NOMO-1 treated with DMSO at 0.1 percent for 48 hours (cell line): ENCODE measurements around the gene C3orf18.

ENCODE experiments used
- DNase-seq: peaks from one replicate; lab custom pipeline; 2025; ENCODE audit not compliant: unreplicated experiment; lab: John Stamatoyannopoulos, UW

C3orf18 gene

DNA sequence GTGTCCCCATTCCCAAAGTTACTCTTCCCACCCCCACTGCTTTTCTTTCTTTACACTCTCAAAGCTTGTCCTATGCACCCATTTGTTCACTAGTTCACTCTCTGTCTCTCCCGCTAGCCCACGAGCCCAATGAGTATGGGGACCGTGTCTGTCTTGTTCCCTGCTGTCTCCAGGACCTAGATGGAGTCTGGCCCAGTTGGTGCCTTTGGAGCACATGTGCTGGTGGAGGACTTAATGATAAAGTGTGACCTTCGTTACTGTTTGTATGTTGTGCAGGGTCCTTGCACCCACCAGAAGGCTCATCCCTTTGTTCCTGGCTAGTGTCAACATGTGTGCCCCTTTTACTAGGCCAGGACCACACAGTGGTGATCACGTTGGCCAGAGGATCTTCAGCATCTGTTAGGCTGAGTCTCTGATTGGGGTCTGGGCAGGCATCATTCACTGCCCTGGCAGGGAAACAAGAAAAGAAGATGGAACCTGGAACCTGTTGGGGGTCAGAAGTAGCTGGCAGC lies 36.6 kb upstream of the C3orf18 start:
- DNase-seq: no peak

DNA sequence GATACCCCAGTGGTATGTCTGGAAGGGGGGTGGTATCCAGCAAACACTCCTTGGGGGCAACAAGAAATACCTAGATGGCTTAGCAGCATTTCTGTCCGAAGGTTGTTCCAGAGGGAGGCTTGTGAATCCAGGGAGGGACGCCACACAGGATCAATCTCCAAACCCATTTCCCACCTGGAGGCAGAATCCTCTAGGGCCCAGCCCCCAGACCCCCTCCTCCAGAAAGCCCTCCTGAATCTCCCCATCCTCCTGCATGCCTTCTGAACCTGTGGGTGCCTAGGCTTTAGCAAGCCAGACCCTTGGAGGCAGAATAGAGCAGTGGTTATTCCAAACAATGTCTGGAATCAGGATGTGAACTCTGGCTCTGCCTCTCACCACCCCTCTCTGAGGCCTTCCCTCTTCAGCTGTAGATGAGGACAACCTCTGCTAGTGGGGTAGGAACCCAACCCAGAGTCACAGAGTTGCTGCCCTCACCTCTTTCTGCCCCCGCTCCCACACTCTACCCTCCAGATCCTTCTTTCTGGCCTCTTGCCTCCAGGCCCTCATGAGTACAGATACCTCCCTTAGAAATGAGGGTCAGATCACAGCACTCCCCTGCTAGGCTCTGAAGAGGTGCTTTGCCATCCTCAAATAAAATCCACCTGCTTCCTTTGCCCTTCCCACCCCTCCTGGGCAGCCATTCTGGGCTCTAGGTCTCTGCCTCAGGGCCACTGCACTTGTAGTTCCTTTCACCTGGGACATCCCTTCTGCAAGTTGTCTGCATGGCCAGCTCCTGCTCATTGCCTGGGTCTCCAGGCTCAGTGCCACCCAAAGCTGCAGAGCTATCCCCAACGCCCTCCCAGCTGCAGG lies 35.9 kb upstream of the C3orf18 start:
- no peak for DNase-seq

DNA sequence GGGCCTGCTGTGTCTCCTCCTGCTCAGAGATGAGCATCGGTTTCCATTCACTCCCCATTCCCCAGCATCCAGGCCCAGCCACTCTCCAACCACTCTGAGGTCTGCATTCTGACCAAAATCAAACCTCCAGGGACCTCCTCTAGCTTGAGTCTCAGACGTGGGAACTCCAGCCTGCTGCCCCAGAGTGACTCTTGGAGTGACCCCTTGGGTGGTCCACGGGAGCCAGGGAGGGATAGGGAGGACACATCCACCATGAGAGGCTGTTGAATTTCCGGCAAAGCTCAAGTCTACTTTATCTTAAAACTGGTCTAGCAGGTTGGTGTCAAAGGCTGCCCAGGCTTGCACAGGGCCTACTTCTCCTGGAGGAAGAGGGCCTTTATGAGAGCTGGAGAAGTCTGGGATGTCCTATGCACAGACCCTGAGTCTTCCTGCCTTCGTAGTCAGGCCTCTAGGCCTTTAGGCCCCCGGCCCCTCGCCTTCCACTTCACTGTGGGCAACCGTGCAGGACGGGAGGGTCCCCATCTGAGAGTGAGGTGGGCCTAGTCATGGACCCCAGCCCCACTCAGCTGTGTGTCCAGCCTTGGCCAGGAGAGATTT lies 35.1 kb upstream of the C3orf18 start:
- DNase-seq: no peak

DNA sequence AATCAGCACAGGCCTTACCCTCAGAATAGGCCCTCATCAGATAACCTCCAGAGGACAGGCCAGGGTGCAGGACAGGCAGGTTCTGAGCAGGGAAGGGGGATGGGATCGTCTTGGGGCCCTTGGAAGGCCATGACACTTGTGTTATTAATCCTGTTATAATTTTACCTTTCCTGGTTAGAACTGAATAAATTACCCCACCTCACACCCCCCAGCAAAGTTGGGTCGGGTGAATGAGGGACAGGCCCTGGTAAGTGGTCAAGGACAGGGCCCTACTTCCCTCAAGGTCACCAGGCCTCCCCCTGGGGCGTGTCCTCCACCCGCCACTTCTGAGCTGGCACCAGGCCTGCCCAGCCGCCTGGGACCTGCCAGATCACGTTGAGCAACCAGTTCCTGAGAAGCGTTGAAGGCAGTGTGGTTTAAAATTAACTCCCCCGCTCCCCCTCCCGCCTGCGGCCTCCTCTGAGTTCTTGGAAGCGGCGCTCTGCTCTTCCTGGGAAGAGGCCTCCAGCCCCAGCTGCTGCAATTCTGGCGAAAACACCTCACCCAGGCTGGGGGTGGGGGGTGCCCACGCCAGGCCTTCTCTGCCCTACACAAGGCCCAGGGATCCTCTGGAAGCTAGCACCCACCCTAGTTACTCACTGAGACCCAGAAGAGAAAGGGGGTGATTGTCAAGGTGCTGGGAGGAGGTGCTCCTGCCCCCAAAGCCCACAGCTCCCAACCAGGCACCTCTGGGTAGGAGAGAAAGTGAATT lies 33.5 kb upstream of the C3orf18 start:
- DNase-seq: peak; percentile 94

DNA sequence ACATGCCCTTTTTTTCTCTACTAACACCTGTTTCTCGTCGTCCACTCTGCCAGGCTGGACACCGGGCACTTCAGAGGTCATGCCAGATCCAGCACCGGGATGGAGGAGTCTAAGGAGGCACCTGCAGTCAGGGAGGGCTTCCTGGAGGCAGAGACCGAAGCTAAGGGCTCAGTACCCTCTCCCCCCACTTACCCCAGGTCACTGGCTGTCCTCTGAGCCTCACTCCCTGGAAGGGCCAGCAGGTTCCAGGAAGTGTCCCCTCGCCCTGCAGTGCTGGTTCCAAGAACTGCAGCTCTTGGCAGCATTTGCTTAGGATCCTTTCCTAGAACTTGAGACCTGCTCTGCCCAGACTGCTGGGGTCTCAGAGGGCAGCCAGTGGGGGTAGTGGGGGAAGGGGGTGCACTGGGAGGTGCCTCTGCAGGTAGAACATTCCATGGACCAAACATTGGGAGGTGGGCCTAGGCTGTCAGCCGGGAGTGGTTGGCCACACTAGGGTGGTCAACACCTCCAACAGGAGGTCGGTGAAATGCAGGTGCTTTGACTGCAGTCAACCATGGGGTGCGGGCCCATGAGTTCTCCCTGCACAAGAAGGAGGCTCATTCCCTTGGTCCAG lies 32.7 kb upstream of the C3orf18 start:
- no peak for DNase-seq

DNA sequence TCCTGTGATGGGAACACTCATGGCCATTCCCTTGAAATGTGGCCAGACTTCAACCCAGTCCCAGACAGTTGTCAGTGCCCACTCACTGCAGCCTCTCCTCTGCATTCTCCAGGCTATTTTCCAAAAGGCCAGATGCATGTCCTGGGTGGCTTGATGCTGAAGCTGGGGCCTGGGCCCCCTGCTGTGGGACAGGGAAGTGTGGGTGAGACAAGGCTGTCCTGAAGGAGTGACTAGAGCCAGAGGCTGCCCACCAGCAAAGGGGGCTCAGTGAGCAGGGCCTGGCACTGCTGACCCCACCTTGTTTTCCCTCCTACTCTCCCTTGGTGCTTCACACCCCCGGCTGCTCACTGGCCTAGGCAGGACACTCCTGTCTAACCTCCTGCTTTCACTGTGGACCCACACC lies 32.2 kb upstream of the C3orf18 start:
- DNase-seq: no peak

DNA sequence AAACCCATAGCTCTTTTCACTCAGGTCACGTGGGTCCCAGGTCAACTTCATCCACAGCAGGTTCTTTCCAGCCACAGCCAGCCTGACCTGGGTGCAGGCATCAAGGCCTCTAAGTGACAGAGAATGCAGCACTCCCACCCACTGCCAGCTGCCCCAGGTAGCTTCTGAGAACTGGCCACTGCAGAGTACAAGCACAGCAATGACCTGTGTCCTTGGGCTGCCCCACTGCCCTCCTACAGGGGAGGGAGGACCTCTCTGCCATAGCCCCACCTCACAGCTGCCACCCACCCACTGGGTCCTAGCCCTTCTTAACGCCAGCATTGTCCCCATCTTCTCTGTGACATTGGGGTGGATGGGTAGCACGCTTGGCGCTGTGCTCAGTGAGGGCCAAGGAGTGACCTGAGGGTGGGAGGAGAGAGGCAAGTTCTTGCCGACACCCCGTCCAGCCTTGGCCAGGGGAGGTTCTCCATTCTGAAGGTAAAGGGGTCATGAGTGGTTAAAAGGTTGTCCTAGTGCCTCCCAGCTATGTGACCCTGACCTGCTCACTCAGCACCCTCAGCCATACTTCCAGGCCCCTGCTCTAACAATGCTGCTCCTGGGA lies 31.7 kb upstream of the C3orf18 start:
- no peak for DNase-seq

DNA sequence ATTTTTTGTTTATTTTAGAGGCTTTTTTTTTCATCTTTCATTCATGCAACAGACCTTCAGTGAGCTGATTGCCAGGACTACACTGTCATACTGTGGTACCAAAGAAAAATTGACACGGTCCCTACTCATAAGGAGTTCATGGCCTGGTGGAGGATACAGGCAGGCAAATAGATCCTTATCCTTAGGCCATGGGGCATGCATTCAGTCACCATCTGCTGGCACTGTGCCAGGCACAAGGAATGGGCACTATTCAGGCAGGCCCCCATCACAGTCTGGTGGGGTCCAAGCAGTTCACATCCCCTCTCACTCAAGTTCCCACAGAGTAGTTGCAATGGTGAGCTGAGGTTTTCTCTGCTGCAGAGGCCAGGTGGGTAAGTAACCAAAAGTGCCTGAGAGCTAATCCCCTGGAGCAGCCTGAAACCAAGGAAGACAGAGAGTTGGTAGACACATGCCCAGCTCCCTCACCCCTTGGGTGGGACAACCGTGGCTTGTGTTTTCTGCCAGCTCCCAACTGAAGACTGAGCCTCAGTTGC lies 26.8 kb upstream of the C3orf18 start:
- no peak for DNase-seq

DNA sequence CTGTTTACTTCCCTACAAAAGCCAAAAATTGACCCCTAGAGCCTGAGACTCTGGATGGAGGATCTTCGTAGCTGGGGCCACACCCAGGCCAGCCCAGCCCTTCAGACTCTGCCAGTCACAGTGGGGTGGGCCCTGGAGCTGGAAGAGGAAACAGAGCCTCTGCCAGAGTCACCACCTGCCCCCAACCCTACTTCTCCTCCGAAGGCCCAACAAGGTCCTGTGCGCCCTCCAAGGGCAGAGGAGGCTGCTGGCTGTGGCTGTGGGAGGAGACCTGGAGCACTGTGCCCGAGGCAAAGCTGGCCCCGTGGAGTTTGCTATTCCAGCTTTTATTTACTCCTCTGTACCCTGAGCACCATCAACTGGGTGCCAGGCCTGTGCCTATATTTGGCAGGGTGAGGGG lies 25.0 kb upstream of the C3orf18 start:
- DNase-seq: peak; percentile 74

DNA sequence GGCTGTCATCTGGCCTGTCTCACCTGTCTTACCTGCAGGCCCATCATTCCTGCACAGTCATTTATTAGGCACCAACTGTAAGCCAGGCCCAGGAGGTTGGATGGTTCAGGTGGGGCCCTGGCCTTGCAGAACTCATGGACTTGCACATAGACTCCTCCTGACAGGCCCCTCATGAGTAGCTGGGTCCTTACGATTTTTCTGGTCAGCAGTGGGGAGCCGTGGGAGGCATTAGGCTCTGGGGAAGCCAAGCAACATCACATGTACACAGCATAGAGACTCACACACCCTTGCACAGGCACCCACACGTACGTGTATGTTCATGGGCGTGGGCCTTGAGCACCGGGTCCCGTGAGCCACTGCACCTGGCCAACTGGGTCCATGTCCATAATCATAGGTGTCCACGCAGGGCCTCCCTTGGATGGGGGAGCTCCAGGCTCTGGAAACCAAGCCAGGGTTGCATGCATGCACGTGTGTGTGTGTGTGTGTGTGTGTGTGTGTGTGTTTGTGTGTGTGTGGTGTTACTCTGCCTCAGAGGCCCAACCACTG lies 23.7 kb upstream of the C3orf18 start:
- DNase-seq: no peak

DNA sequence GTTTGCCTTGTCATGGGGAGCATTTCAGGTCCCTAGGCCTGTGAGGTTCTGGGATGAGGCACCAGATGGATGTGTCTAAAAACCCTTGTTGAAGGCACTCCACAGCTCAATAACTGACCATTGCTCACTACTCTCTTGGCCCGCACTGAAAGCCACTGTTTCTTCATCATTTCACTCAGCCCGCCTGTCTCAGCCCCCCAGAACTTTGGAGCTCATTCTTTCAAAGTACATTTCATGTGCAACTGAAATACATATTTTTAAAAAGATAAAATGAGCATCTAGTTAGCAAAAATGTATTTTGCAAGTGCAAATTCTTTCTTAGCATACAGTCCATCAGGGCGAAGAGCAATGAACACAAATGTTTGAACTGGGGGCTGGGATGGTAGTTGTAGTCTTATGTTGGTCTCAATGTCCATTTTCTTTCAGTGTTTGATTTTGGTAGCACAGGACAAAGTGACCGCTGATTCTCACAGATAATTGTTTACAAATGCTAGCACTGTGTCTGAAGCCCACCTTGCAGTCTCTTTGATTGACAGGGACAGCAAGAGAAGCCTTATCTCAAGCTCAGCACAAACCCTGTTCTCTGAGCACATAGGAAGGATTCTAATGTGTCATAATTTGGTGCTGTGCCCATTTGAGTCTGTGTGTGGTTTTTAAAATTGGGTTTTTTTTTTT lies 21.3 kb upstream of the C3orf18 start:
- no peak for DNase-seq

DNA sequence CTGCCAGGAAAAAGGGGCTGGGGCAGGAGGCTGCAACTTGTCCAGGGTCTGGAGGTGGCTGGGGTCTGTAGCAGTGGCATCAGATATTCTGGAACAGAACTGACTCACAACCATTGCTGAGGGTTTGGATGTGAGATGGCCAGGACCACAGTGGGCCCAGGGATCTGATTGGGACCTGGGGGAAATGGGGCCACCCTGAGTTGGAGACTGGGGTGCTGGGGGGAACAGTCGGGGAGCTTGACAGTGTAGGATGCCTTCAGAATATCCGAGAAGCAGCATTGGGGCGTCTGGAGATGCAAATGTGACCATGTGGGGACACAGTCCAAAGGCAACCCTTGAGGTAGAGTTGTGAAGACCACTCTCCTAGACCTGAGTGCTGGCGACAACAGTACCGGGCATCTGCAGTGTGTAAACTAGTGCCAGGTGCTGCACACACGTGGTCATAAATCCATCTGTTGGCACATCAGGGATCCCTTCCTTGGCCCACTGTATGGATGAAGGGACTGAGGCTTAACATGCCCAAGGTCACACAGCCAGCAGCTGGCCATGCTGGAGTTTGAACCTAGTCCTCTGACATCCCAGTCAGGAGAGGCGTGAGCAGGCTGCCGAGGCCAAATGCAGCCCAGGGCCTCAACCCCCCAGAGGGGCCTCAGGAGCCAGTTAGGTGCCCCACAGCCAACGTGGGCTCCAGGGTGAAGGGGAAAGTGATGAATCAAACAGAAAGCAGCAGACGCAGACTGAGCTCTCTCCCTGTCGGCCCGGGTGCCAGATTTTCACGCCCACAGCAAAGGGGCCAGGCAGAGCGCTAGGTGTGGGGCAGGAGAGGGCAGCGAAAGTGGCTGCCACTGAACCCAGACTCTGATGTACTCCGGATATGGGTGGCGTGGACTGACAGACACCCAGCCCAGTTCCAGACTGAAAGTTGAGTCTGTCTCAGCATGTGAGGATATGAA lies 20.5 kb upstream of the C3orf18 start:
- no peak for DNase-seq

DNA sequence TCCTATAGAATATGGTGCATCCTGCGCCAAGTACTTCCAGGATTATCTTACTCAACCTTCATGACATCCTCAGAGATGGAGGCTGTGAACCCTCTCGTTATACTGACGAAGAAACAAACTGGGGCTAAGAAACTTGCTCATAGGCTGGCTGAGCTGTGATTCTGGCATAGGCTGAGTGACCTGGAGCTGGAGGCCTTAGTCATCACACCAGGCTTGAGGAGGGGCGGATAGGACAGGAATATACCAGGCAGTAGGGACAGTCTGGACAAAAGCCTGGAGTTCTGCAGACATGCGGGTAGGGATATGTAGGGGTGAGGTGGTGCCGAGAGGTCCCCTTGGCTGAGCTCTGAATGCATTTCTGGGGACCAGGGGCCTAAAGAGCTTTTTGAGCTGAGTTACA lies 19.8 kb upstream of the C3orf18 start:
- no peak for DNase-seq

DNA sequence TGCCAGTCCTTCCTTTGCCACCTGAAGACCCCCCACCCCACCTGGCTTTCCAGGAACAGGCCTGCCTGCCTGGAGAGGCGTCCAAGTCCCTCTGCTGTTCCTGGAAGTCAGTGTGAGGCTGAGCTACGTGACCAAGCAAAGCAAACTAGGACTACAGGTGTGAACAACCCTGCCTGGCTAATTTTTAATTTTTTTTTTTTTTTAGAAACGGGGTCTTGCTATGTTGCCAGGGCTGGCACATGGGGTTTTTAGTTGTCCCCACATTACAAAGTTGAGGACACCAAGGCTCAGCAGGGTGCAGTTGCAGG lies 19.2 kb upstream of the C3orf18 start:
- no peak for DNase-seq

DNA sequence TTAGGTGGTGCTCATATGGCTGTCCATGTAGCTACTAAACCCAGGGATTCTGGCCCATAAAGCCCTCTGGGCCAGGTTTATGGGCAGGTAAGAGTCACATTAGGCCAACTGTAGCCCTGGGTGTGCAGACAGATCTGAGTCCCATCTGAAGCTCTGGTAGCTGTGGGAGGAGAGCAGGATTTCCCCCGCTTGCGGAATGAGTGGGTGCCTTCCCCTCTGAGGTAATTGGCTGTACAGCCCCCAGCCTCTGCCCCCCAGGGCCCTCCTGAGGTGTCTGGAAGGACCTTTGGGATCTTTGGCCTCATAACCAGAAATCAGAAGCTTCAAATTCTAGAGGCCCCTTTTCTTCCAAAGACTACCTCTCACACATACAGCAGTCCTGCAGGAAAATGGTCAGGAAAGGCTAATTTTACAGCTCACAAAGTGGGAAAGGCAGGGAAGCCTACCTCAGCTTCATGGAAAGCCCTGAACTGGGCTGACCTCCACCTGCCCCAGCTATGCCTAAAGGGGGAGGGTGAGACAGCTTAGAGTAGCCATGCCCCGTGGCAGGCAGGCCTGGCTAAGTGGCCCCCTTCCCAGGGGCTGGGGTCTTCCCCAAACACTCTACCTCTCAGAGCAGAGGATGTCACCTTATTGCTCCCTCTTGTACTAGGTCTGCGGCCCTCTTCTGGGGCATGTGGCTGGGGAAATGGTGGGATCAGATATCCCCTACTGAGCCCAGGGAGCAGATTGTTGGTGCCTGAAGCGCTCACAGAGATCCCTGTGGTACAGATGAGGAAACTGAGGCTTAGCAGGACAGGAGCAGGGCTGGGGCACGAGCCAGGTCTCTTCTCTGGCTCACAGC lies 18.6 kb upstream of the C3orf18 start:
- DNase-seq: no peak

DNA sequence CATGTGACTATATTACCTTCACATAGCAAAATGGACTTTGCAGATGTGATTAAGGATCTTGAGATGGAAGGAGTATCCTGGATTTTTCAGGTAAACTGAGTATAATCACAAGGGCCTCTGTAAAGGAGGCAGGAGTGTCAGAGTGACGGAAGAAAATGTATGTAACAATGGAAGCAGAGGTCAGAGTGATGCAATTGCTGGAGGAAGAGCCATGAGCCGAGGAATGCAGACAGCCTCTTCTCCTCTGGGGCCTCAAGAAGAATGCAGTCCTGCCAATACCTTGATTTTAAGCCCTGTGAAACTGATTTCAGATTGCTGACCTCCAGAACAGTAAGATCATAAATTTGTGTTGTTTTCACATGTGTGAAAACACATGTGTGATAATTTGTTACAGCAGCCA lies 16.8 kb upstream of the C3orf18 start:
- DNase-seq: no peak

DNA sequence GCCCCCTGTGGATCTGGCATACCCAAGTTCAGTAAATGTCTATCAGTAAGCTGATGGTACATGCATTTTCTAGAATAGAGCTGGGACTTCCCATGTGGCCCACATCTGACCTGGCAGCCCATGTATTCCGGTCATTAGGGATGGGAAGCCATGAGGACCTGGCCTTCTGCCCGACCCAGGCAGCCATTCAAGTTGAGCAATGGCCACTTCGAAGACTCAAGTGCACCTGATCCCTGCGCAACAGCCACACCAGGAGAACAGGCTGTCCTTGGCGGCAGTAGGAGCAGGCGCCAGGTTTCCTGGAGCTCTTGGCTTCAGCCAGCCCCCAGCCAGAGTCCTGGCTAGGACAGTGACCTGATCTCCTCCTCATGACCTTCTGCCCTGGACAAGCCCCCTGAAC lies 16.4 kb upstream of the C3orf18 start:
- no peak for DNase-seq

DNA sequence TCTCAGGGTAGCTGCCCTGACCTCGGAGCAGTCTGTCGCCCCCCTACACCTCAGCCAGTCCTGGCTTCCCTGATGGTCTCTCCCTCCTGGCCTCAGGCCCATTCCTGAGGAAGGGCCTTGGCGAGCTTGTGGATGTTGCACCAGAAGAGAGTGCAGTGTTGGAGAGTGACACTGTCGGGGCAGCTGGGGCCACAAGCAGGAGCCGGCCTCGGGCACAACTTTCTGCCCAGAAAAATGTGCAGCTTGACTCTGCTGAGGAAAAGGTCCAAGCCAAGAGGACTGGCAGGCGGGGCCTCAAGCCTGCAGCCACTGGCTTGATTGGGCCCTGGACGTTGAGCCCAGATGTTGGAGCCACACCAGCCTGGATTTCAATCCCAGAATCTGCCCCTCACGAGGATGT lies 14.5 kb upstream of the C3orf18 start:
- no peak for DNase-seq
